Liver (tissue), 9 donors: ENCODE results near the gene CRISPLD2. TPM values are rescaled to one million over a fixed set of nuclear protein-coding genes. Genes with fewer than 3 reads are reported as not detected.

Source experiments
- DNase-seq: peaks from one replicate; pipeline ENCODE4 v3.0.0-alpha.2; 2017; ENCODE audit warnings: low spot score
- H3K27ac ChIP-seq, 2 donors: one replicate each; pipeline ENCODE4 v1.7.0; 2013; ENCODE audit warnings: inconsistent platforms in 2 of 2, low read length in 2 of 2, control low read depth in 1 of 2, low read depth in 1 of 2, mild to moderate bottlenecking in 1 of 2
- H3K27me3 ChIP-seq, 4 donors: one replicate each; pipeline versions ENCODE4 v1.6.1 to v1.7.0; 2013; ENCODE audit warnings: low read length in 3 of 4, inconsistent platforms in 1 of 4, mild to moderate bottlenecking in 1 of 4, moderate library complexity in 1 of 4; ENCODE audit not compliant: control insufficient read depth in 4 of 4, insufficient read depth in 4 of 4
- H3K36me3 ChIP-seq, 4 donors: one replicate each; pipeline versions ENCODE4 v1.6.1 to v1.7.0; 2013; ENCODE audit warnings: low read length in 3 of 4, mild to moderate bottlenecking in 3 of 4, low read depth in 1 of 4, moderate library complexity in 1 of 4; ENCODE audit not compliant: control insufficient read depth in 4 of 4, insufficient read depth in 3 of 4
- H3K4me1 ChIP-seq, 4 donors: one replicate each; pipeline versions ENCODE4 v1.6.1 to v1.7.0; 2013; ENCODE audit warnings: low read length in 3 of 4, mild to moderate bottlenecking in 3 of 4, moderate library complexity in 1 of 4; ENCODE audit not compliant: control insufficient read depth in 4 of 4, insufficient read depth in 4 of 4
- H3K4me3 ChIP-seq, 3 donors: one replicate each; pipeline versions ENCODE4 v1.6.1 to v1.7.0; 2013; ENCODE audit warnings: low read length in 3 of 3, control low read depth in 1 of 3, low read depth in 1 of 3, mild to moderate bottlenecking in 1 of 3
- H3K9ac ChIP-seq, 2 donors: one replicate each; pipeline ENCODE4 v1.7.0; 2013; ENCODE audit warnings: low read length in 2 of 2, mild to moderate bottlenecking in 2 of 2, moderate library complexity in 2 of 2, control low read depth in 1 of 2, low read depth in 1 of 2
- H3K9me3 ChIP-seq, 4 donors: one replicate each; pipeline versions ENCODE4 v1.6.1 to v1.7.0; 2013; ENCODE audit warnings: low read length in 3 of 4; ENCODE audit not compliant: control insufficient read depth in 4 of 4
- FOXA1 ChIP-seq: IDR thresholded peaks from 2 replicates; pipeline ENCODE4 v1.6.1; 2016; ENCODE audit warnings: antibody characterized with exemption
- GABPA ChIP-seq, 2 donors: IDR thresholded peaks in 1 of 2; conservative IDR thresholded peaks in 1 of 2; 2 replicates each; pipeline ENCODE4 v1.6.1; 2016; ENCODE audit warnings: antibody characterized with exemption in 2 of 2, mild to moderate bottlenecking in 1 of 2, moderate library complexity in 1 of 2
- HNF4A ChIP-seq, 2 donors: conservative IDR thresholded peaks; 2 replicates each; pipeline ENCODE4 v1.6.1; 2016; ENCODE audit warnings: antibody characterized with exemption in 2 of 2, mild to moderate bottlenecking in 2 of 2
- JUND ChIP-seq, 2 donors: IDR thresholded peaks; 2 replicates each; pipeline ENCODE4 v1.6.1; 2016; ENCODE audit warnings: antibody characterized with exemption in 2 of 2
- NR2F2 ChIP-seq: IDR thresholded peaks from 2 replicates; pipeline ENCODE4 v1.6.1; 2016; ENCODE audit warnings: antibody characterized with exemption
- RAD21 ChIP-seq, 2 donors: IDR thresholded peaks; 2 replicates each; pipeline ENCODE4 v1.6.1; 2016; ENCODE audit warnings: antibody characterized with exemption in 2 of 2, mild to moderate bottlenecking in 2 of 2
- RXRA ChIP-seq, 2 donors: IDR thresholded peaks; 2 replicates each; pipeline ENCODE4 v1.6.1; 2017 to 2018; ENCODE audit warnings: antibody characterized with exemption in 2 of 2, mild to moderate bottlenecking in 1 of 2
- SP1 ChIP-seq: IDR thresholded peaks from 2 replicates; pipeline ENCODE4 v1.6.1; 2018; ENCODE audit warnings: antibody characterized with exemption, mild to moderate bottlenecking
- TAF1 ChIP-seq: conservative IDR thresholded peaks from 2 replicates; pipeline ENCODE4 v1.6.1; 2016; ENCODE audit warnings: antibody characterized with exemption, mild to moderate bottlenecking
- YY1 ChIP-seq: IDR thresholded peaks from 2 replicates; pipeline ENCODE4 v1.6.1; 2016; ENCODE audit warnings: antibody characterized with exemption, mild to moderate bottlenecking
- WGBS: extraction: QIAGEN DNeasy Blood & Tissue Kit; methylation state at CpG from one replicate; pipeline ENCODE4 v1.1.7; 2013; 5-methylcytosine and 5-hydroxymethylcytosine counted together
- polyA plus RNA-seq, 2 donors: library from polyadenylated mRNA; stranded (reverse) in 1 of 2; unstranded in 1 of 2; fragments of 200-250 nt in 1 of 2; fragments of >200 nt in 1 of 2; fragmentation: Nextera tagmentation in 1 of 2; extraction: Ambion mirVana in 1 of 2; gene quantifications; one replicate each; pipeline versions ENCODE4 v1.2.1 to v1.2.3, GENCODE V29; 2013 to 2015
- total RNA-seq, 2 donors: library from RNA; depleted of rRNA; stranded (reverse); fragments of >200 nt; gene quantifications; one replicate each; pipeline ENCODE4 v1.2.3, GENCODE V29; 2014
- TF ChIP-seq, protein P1 (sequence below): IDR thresholded peaks from 2 replicates; pipeline ENCODE4 v1.6.1; 2016; ENCODE audit warnings: antibody characterized with exemption
- TF ChIP-seq, protein P2 (sequence below): IDR thresholded peaks from 2 replicates; pipeline ENCODE4 v1.6.1; 2016; ENCODE audit warnings: antibody characterized with exemption, mild to moderate bottlenecking
- TF ChIP-seq, protein P3 (sequence below): fragments of 150-350 bp; IDR thresholded peaks from 2 replicates; pipeline ENCODE4 v1.5.1; 2017; ENCODE audit warnings: improper control_type of control experiment, low read depth, low read length; ENCODE audit not compliant: missing input control
- TF ChIP-seq, protein P4 (sequence below): IDR thresholded peaks from 2 replicates; pipeline ENCODE4 v1.6.1; 2016; ENCODE audit warnings: antibody characterized with exemption
- TF ChIP-seq, protein P5 (sequence below): IDR thresholded peaks from 2 replicates; pipeline ENCODE4 v1.6.1; 2016; ENCODE audit warnings: antibody characterized with exemption
- donor health status: healthy.
- donor health status: healthy.
- donor health status: healthy.
- donor health status: healthy.
- donor health status: healthy.

The CRISPLD2 gene
- total and polyA plus RNA-seq, 4 donors: 2.6 to 14.8 (median 4.1) TPM

DNA sequence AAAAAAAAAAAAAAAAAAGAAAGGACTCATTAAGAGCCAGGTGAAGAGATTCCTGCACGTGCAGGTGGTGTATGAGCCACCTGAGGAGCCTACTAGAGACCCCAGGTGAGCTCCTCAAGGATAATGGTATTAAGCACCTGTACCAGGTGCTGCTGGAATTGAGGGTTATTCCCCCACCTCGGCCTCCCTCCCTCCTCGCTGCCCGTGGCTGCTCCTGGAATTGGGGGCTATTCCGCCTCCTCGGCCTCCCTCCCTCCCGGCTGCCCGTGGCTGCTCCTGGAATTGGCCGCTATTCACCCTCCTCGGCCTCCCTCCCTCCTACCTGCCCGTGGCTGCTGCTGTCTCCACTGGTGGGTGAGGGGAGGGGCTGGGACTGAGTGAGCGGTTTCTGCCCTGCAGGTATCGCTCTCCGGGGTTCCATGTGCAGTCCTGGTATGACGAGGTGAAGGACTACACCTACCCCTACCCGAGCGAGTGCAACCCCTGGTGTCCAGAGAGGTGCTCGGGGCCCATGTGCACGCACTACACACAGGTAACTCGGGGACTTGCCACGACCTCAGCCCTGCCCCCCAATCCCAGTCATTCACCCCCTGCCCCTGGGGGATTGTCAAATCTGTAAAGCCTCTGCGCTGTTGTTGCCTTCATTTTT lies 29.3 kb downstream of the CRISPLD2 start:
- no peaks in the 10 kb centered on the region for H3K27me3 ChIP-seq
- no peak overlapping the region for H3K27ac ChIP-seq
- DNase-seq: no peak
- WGBS: 87% methylated on average over 22 of the region's 22 CpGs
- no peaks in the 10 kb centered on the region for H3K9me3 ChIP-seq
- TF ChIP-seq, protein P1, sequence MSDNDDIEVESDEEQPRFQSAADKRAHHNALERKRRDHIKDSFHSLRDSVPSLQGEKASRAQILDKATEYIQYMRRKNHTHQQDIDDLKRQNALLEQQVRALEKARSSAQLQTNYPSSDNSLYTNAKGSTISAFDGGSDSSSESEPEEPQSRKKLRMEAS: no peak
- TF ChIP-seq, protein P2, sequence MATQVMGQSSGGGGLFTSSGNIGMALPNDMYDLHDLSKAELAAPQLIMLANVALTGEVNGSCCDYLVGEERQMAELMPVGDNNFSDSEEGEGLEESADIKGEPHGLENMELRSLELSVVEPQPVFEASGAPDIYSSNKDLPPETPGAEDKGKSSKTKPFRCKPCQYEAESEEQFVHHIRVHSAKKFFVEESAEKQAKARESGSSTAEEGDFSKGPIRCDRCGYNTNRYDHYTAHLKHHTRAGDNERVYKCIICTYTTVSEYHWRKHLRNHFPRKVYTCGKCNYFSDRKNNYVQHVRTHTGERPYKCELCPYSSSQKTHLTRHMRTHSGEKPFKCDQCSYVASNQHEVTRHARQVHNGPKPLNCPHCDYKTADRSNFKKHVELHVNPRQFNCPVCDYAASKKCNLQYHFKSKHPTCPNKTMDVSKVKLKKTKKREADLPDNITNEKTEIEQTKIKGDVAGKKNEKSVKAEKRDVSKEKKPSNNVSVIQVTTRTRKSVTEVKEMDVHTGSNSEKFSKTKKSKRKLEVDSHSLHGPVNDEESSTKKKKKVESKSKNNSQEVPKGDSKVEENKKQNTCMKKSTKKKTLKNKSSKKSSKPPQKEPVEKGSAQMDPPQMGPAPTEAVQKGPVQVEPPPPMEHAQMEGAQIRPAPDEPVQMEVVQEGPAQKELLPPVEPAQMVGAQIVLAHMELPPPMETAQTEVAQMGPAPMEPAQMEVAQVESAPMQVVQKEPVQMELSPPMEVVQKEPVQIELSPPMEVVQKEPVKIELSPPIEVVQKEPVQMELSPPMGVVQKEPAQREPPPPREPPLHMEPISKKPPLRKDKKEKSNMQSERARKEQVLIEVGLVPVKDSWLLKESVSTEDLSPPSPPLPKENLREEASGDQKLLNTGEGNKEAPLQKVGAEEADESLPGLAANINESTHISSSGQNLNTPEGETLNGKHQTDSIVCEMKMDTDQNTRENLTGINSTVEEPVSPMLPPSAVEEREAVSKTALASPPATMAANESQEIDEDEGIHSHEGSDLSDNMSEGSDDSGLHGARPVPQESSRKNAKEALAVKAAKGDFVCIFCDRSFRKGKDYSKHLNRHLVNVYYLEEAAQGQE: no peak
- no peak for TF ChIP-seq TAF1
- no peak for TF ChIP-seq YY1
- TF ChIP-seq, protein P3, sequence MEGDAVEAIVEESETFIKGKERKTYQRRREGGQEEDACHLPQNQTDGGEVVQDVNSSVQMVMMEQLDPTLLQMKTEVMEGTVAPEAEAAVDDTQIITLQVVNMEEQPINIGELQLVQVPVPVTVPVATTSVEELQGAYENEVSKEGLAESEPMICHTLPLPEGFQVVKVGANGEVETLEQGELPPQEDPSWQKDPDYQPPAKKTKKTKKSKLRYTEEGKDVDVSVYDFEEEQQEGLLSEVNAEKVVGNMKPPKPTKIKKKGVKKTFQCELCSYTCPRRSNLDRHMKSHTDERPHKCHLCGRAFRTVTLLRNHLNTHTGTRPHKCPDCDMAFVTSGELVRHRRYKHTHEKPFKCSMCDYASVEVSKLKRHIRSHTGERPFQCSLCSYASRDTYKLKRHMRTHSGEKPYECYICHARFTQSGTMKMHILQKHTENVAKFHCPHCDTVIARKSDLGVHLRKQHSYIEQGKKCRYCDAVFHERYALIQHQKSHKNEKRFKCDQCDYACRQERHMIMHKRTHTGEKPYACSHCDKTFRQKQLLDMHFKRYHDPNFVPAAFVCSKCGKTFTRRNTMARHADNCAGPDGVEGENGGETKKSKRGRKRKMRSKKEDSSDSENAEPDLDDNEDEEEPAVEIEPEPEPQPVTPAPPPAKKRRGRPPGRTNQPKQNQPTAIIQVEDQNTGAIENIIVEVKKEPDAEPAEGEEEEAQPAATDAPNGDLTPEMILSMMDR: no peak
- TF ChIP-seq, protein P4, sequence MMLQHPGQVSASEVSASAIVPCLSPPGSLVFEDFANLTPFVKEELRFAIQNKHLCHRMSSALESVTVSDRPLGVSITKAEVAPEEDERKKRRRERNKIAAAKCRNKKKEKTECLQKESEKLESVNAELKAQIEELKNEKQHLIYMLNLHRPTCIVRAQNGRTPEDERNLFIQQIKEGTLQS: no peak
- no peak for TF ChIP-seq JUND (IDR thresholded peaks at IDR 0.05)
- TF ChIP-seq, protein P5, sequence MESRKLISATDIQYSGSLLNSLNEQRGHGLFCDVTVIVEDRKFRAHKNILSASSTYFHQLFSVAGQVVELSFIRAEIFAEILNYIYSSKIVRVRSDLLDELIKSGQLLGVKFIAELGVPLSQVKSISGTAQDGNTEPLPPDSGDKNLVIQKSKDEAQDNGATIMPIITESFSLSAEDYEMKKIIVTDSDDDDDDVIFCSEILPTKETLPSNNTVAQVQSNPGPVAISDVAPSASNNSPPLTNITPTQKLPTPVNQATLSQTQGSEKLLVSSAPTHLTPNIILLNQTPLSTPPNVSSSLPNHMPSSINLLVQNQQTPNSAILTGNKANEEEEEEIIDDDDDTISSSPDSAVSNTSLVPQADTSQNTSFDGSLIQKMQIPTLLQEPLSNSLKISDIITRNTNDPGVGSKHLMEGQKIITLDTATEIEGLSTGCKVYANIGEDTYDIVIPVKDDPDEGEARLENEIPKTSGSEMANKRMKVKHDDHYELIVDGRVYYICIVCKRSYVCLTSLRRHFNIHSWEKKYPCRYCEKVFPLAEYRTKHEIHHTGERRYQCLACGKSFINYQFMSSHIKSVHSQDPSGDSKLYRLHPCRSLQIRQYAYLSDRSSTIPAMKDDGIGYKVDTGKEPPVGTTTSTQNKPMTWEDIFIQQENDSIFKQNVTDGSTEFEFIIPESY: no peak
- peaks cover 0 to 5% (median 4%) of the 10 kb centered on the region in 4 donors for H3K4me1 ChIP-seq
- H3K9ac ChIP-seq: no peak overlapping the region
- H3K36me3 ChIP-seq: no peaks in the 10 kb centered on the region
- H3K4me3 ChIP-seq: no peak overlapping the region

DNA sequence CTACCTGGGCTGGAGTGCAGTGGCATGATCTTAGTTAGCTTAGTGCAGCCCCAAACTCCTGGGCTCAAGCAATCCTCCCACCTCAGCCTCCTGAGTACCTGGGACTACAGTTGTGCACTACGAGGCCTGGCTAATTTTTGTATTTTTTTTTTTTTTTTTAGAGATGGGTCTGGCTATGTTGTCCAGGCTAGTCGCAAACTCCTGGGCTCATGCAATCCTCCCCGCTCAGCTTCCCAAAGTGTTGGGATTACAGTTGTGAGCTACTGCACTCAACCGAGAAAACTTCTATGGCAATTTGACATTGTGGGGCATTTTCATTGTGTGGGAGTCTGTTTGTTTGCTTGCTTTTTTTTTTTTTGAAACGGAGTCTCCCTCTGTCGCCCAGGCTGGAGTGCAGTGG lies 30.0 kb downstream of the CRISPLD2 start:
- Histone ChIP-seq H3K27me3 (no peaks in the 10 kb centered on the region), H3K27ac (no peak overlapping the region), H3K36me3 (no peaks in the 10 kb centered on the region), H3K9ac (no peak overlapping the region), H3K4me3 (no peak overlapping the region), H3K4me1 (peaks cover 0 to 5% (median 4%) of the 10 kb centered on the region in 4 donors), H3K9me3 (no peaks in the 10 kb centered on the region)
- DNase-seq: no peak
- WGBS: 82% methylated on average over 6 of the region's 6 CpGs
- no peak for TF ChIP-seq GABPA (IDR thresholded peaks at IDR 0.05 in 1 of 2, conservative IDR thresholded peaks at IDR 0.05 in 1 of 2)
- no peak for TF ChIP-seq NR2F2
- no peak for TF ChIP-seq SP1
- TF ChIP-seq, protein P4: no peak
- no peak for TF ChIP-seq HNF4A (conservative IDR thresholded peaks at IDR 0.05)
- TF ChIP-seq JUND (IDR thresholded peaks at IDR 0.05): no peak
- no peak for TF ChIP-seq RAD21 (IDR thresholded peaks at IDR 0.05)
- TF ChIP-seq, protein P5: no peak
- no peak for TF ChIP-seq FOXA1
- TF ChIP-seq, protein P3: no peak
- no peak for TF ChIP-seq RXRA (IDR thresholded peaks at IDR 0.05)
- no peak for TF ChIP-seq TAF1
